C4-2B (cell line): ENCODE measurements around the gene SCN8A.

Source experiments
- H3K27ac ChIP-seq: fragments of 450-650 bp; 2 replicates; pipeline ENCODE4 v1.5.1; 2017
- CTCF ChIP-seq: fragments of 450-650 bp; conservative IDR thresholded peaks from 2 replicates; pipeline ENCODE4 v1.5.1; 2017; ENCODE audit warnings: mild to moderate bottlenecking
- ZFX ChIP-seq: fragments of 450-650 bp; IDR thresholded peaks from 2 replicates; pipeline ENCODE4 v1.6.1; 2017

SCN8A gene

GRCh38 chr12:51672334-51672733 is 81.3 kb downstream of the SCN8A start:
- TF ChIP-seq CTCF: no peak
- TF ChIP-seq ZFX: no peak
- H3K27ac ChIP-seq: no peak overlapping the region

- H3K27ac ChIP-seq: no peak overlapping the region
- TF ChIP-seq CTCF (no peak), ZFX (no peak)
Measured at GRCh38 chr12:51675071-51675803, 84.2 kb downstream of the SCN8A start.

- no peak overlapping the region for H3K27ac ChIP-seq
- TF ChIP-seq ZFX (no peak), CTCF (no peak)
Measured at GRCh38 chr12:51676875-51677274, 85.8 kb downstream of the SCN8A start.

- TF ChIP-seq CTCF (no peak), ZFX (no peak)
- H3K27ac ChIP-seq: no peak overlapping the region
Measured at GRCh38 chr12:51677284-51677968, 86.4 kb downstream of the SCN8A start.

- TF ChIP-seq ZFX: no peak
- TF ChIP-seq CTCF: peak; percentile 92
Measured at GRCh38 chr12:51678086-51678724, 87.2 kb downstream of the SCN8A start.

GRCh38 chr12:51682981-51683380 is 91.9 kb downstream of the SCN8A start:
- H3K27ac ChIP-seq: no peak overlapping the region
- TF ChIP-seq CTCF (no peak), ZFX (no peak)

More at GRCh38 chr12:51678086-51678724, 87.2 kb downstream of the SCN8A start:
- H3K27ac ChIP-seq: no peak overlapping the region
